HCT116 (cell line): ENCODE measurements around the gene PCP2. TPM values are rescaled to one million over a fixed set of nuclear protein-coding genes. Genes with fewer than 3 reads are reported as not detected.

Experiments used
- ATAC-seq: fragments of 200-7000 bp; cut with Tn5 transposase; 2 replicates; pipeline ENCODE4 v1.9.1; 2020; ENCODE audit warnings: mild to moderate bottlenecking, moderate library complexity
- BruUV-seq: library from RNA; stranded (reverse); fragments of 400-500 nt; replicated peaks from 2 replicates; lab custom pipeline; 2021; lab: Mats Ljungman, UMichigan
- CTCF ChIA-PET: fragments of 300-600 bp; sonication (Branson Sonifier 250); formaldehyde crosslinking; loops from one replicate; lab custom pipeline; 2021; ENCODE audit warnings: antibody characterized with exemption; lab: Charles Lee
- POLR2A ChIA-PET: fragments of 300-600, 350-600 bp; sonication (Branson Sonifier 250); formaldehyde crosslinking; loops from one replicate; lab custom pipeline; 2021; ENCODE audit warnings: antibody characterized with exemption; lab: Charles Lee
- RAD21 ChIA-PET, 2 experiments: fragments of 300-600 bp; sonication (Branson Sonifier 250); formaldehyde crosslinking; loops; one replicate each; lab custom pipeline; 2023; ENCODE audit warnings: low total read pairs in 2 of 2; ENCODE audit not compliant: uncharacterized antibody in 2 of 2, unreplicated experiment in 2 of 2, low non-redundant PET in 1 of 2; lab: Charles Lee
- DNase-seq: peaks from one replicate; pipeline ENCODE4 v3.0.0-alpha.2; 2010; ENCODE audit warnings: low read depth, low spot score
- H2AFZ ChIP-seq: fragments of 200-600 bp; shearing (Covaris generic), sonication (generic); 2 replicates; pipeline ENCODE4 v1.6.1; 2017; ENCODE audit warnings: low read depth, mixed run types, mixed read lengths, antibody characterized with exemption, low read length; ENCODE audit not compliant: poor library complexity, severe bottlenecking
- H3K27ac ChIP-seq: 2 replicates; pipeline ENCODE4 v1.5.1; 2012; ENCODE audit warnings: low read depth, low read length
- H3K27me3 ChIP-seq: fragments of 200-600 bp; sonication (generic); 2 replicates; pipeline ENCODE4 v1.6.1; 2016; ENCODE audit warnings: mixed run types, low read length, mixed read lengths; ENCODE audit not compliant: insufficient read depth
- H3K36me3 ChIP-seq, 2 experiments: fragments of 200-500 bp in 1 of 2; fragments of 200-600 bp in 1 of 2; sonication (Bioruptor generic) in 1 of 2; sonication (generic) in 1 of 2; 2 replicates each; pipeline versions ENCODE4 v1.5.1 to v1.6.1; 2014 to 2016; ENCODE audit warnings: low read length in 2 of 2, inconsistent platforms in 1 of 2, mixed read lengths in 1 of 2, mixed run types in 1 of 2; ENCODE audit not compliant: insufficient read depth in 2 of 2, control insufficient read depth in 1 of 2
- H3K4me1 ChIP-seq, 2 experiments: fragments of 200-600 bp in 1 of 2; sonication (generic) in 1 of 2; 2 replicates each; pipeline versions ENCODE4 v1.5.1 to v1.6.1; 2012 to 2017; ENCODE audit warnings: low read length in 2 of 2, inconsistent platforms in 1 of 2, mild to moderate bottlenecking in 1 of 2, mixed read lengths in 1 of 2, mixed run types in 1 of 2, moderate library complexity in 1 of 2; ENCODE audit not compliant: insufficient read depth in 2 of 2, control insufficient read depth in 1 of 2
- H3K4me2 ChIP-seq: fragments of 200-600 bp; sonication (generic); 2 replicates; pipeline ENCODE4 v1.6.1; 2017; ENCODE audit warnings: mixed run types, low read length, mixed read lengths
- H3K4me3 ChIP-seq, 2 experiments: fragments of 200-600 bp in 1 of 2; sonication (generic) in 1 of 2; replicated peaks in 1 of 2; 2 replicates each; pipeline ENCODE4 v1.5.1; 2011 to 2016; ENCODE audit warnings: low read length in 2 of 2, control low read depth in 1 of 2, low read depth in 1 of 2, mild to moderate bottlenecking in 1 of 2, mixed read lengths in 1 of 2, mixed run types in 1 of 2
- H3K79me2 ChIP-seq: fragments of 200-600 bp; sonication (generic); 2 replicates; pipeline ENCODE4 v1.6.1; 2017; ENCODE audit warnings: mild to moderate bottlenecking, mixed run types, low read length, moderate library complexity, mixed read lengths; ENCODE audit not compliant: insufficient read depth
- H3K9ac ChIP-seq: fragments of 200-600 bp; sonication (generic); 2 replicates; pipeline ENCODE4 v1.6.1; 2016; ENCODE audit warnings: low read length, mixed read lengths
- H3K9me2 ChIP-seq: fragments of 200-600 bp; sonication (generic), shearing (Covaris generic); 2 replicates; pipeline ENCODE4 v1.6.1; 2017; ENCODE audit warnings: mixed run types, mild to moderate bottlenecking, moderate library complexity; ENCODE audit not compliant: insufficient read depth
- H3K9me3 ChIP-seq, 2 experiments: fragments of 200-500 bp in 1 of 2; fragments of 200-600 bp in 1 of 2; sonication (Bioruptor generic) in 1 of 2; sonication (generic) in 1 of 2; 2 replicates each; pipeline ENCODE4 v1.6.1; 2014 to 2017; ENCODE audit warnings: low read length in 2 of 2, mixed read lengths in 2 of 2, inconsistent platforms in 1 of 2, low read depth in 1 of 2, mild to moderate bottlenecking in 1 of 2, mixed run types in 1 of 2, moderate library complexity in 1 of 2; ENCODE audit not compliant: control insufficient read depth in 1 of 2, insufficient read depth in 1 of 2
- H4K20me1 ChIP-seq: fragments of 200-600 bp; sonication (generic), shearing (Covaris generic); 2 replicates; pipeline ENCODE4 v1.6.1; 2017; ENCODE audit warnings: mixed run types, mild to moderate bottlenecking, moderate library complexity; ENCODE audit not compliant: insufficient read depth
- CBX3 ChIP-seq: IDR thresholded peaks from 2 replicates; pipeline ENCODE4 v1.6.1; 2012; ENCODE audit warnings: low read depth
- EGR1 ChIP-seq: IDR thresholded peaks from 2 replicates; pipeline ENCODE4 v1.6.1; 2012; ENCODE audit warnings: low read depth
- ELF1 ChIP-seq: IDR thresholded peaks from 2 replicates; pipeline ENCODE4 v1.6.1; 2012; ENCODE audit warnings: low read depth, borderline replicate concordance
- EZH2 ChIP-seq: fragments of 200-600 bp; sonication (generic); IDR thresholded peaks from 2 replicates; pipeline ENCODE4 v1.6.1; 2017; ENCODE audit warnings: antibody characterized with exemption, mixed run types
- FOSL1 ChIP-seq: IDR thresholded peaks from 2 replicates; pipeline ENCODE4 v1.6.1; 2012; ENCODE audit warnings: low read depth
- JUND ChIP-seq: IDR thresholded peaks from 2 replicates; pipeline ENCODE4 v1.6.1; 2012
- POLR2A ChIP-seq: IDR thresholded peaks from 2 replicates; pipeline ENCODE4 v1.7.0; 2011; ENCODE audit warnings: borderline replicate concordance; ENCODE audit not compliant: insufficient read depth, insufficient read length; ENCODE audit errors: extremely low read depth
- POLR2AphosphoS5 ChIP-seq: IDR thresholded peaks from 2 replicates; pipeline ENCODE4 v1.6.1; 2011; ENCODE audit warnings: mild to moderate bottlenecking, low read depth, low read length, moderate library complexity
- RAD21 ChIP-seq: IDR thresholded peaks from 2 replicates; pipeline ENCODE4 v1.6.1; 2012; ENCODE audit warnings: low read depth, mild to moderate bottlenecking
- SIN3A ChIP-seq: IDR thresholded peaks from 2 replicates; pipeline ENCODE4 v1.6.1; 2012; ENCODE audit warnings: low read depth
- SP1 ChIP-seq: IDR thresholded peaks from 2 replicates; pipeline ENCODE4 v1.6.1; 2012; ENCODE audit warnings: low read depth
- SRF ChIP-seq: IDR thresholded peaks from 2 replicates; pipeline ENCODE4 v1.6.1; 2012; ENCODE audit warnings: low read depth
- YY1 ChIP-seq: IDR thresholded peaks from 2 replicates; pipeline ENCODE4 v1.6.1; 2011; ENCODE audit warnings: low read length, low read depth, moderate library complexity, mild to moderate bottlenecking; ENCODE audit not compliant: insufficient replicate concordance; ENCODE audit errors: extremely low read depth
- ZFX ChIP-seq: fragments of 450-650 bp; IDR thresholded peaks from 2 replicates; pipeline ENCODE4 v1.6.1; 2017
- ZNF274 ChIP-seq: fragments of 200-500 bp; sonication (Bioruptor generic); IDR thresholded peaks from 2 replicates; pipeline ENCODE4 v1.6.1; 2014; ENCODE audit warnings: mild to moderate bottlenecking, low read depth, low read length, inconsistent platforms
- intact Hi-C: fragments of 100-400 bp; cut with micrococcal nuclease; formaldehyde crosslinking; loops from 2 replicates; pipeline ENCODE4 v1.10.0; 2022
- total RNA-seq: library from RNA; stranded (reverse); gene quantifications from one replicate; pipeline ENCODE4 v1.2.1, GENCODE V29; 2021; ENCODE audit not compliant: unreplicated experiment
- TF ChIP-seq, protein P1 (sequence below): IDR thresholded peaks from 2 replicates; pipeline ENCODE4 v1.6.1; 2012
- TF ChIP-seq, protein P2 (sequence below): IDR thresholded peaks from 2 replicates; pipeline ENCODE4 v1.6.1; 2012
- TF ChIP-seq, protein P3 (sequence below): IDR thresholded peaks from 2 replicates; pipeline ENCODE4 v1.6.1; 2011; ENCODE audit warnings: mild to moderate bottlenecking, low read length, moderate library complexity; ENCODE audit not compliant: insufficient replicate concordance; ENCODE audit errors: extremely low read depth
- TF ChIP-seq, protein P4 (sequence below), 3 experiments: fragments of 200-600 bp in 1 of 3; sonication (generic) in 1 of 3; IDR thresholded peaks in 2 of 3; conservative IDR thresholded peaks in 1 of 3; 2 replicates each; pipeline ENCODE4 v1.5.1; 2012 to 2017; ENCODE audit warnings: low read depth in 2 of 3, low read length in 2 of 3, antibody characterized with exemption in 1 of 3, borderline replicate concordance in 1 of 3, control low read depth in 1 of 3, mild to moderate bottlenecking in 1 of 3, mixed read lengths in 1 of 3, mixed run types in 1 of 3, moderate library complexity in 1 of 3; ENCODE audit not compliant: insufficient read depth in 1 of 3

The PCP2 gene
- total RNA-seq, 1 experiment from 2014 or later: 0.32 TPM

DNA sequence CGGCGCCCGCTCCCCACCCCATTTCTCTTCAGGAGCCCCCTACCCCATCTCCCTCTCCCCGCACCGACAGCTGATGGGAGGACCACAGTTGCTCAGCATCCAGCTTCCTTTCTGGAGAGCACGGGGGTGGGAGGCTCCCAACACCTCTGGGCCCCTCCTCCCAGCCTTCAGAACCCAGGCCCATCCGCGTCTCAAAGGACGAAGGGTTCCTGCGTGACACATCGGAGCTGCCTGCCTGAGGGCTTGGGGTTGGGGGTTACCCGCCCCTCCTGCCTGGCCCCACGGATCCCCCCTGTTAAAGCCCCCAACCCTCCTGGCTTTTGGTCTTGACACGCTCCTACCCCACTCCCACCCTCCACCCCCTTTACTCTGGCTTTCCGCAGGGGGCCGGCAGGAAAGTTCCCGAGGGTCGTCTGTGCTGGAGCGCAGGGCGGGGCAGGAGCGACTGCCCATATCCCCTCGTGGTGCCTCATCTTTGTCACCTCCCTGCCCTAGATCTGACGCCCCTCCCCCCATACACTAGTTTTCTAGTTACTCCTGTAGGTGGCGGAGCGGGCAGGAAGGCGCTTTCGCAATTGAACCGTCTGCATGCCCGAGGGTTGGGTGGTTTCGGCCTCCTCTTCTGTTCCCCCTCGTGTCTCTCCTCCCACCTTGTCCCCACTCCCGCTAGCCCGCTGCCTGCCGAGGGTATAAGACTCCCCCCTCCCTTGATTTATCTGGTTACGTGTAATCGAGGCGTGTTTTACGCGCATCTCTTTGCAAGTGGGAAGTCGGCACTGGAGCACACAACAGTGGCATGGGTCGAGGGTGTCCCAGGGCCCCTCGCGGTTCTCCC lies 48.0 kb upstream of the PCP2 start:
- DNase-seq: peak; percentile 59
- ChIA-PET CTCF (interaction anchor here (0.5 to 2.0 kb wide), 30 partner anchors 11 to 582 kb away, joined by 3 to 56 read pairs (median 4); partner anchors contain the start of genes CAMSAP3, PET100, RETN and XAB2), RAD21 (interaction anchor here (0.7 to 1.9 kb wide), 6 partner anchors 113 to 327 kb away, joined by 3 to 19 read pairs (median 6); no protein-coding TSS in a partner anchor), POLR2A (interaction anchor here (0.9 to 1.6 kb wide), 5 partner anchors 30 to 118 kb away, joined by 3 to 10 read pairs (median 3); no protein-coding TSS in a partner anchor)
- Histone ChIP-seq H2AFZ (no peak overlapping the region), H3K9ac (peak overlapping the region; percentile 90), H3K9me3 (no peaks in the 10 kb centered on the region), H3K4me2 (peak overlapping the region; percentile 93), H3K79me2 (peaks cover 21% of the 10 kb centered on the region; the same call in 1 of the 2 replicates), H4K20me1 (no peaks in the 10 kb centered on the region), H3K4me3 (peak overlapping the region; percentile 95), H3K9me2 (no peaks in the 10 kb centered on the region), H3K4me1 (peaks cover 3 to 26% of the 10 kb centered on the region in 2 experiments), H3K27me3 (no peaks in the 10 kb centered on the region), H3K36me3 (peaks cover 4 to 9% of the 10 kb centered on the region in 2 experiments; a peak in 3 of 4 replicates), H3K27ac (peak overlapping the region; percentile 96)
- no TSS peak for BruUV-seq
- intact Hi-C loops: loop anchor here (10.0 kb wide), 1 partner anchor 327 kb away; no protein-coding TSS in a partner anchor
- ATAC-seq: peak; percentile 72
- no peak; the same call in 1 of the 2 replicates for TF ChIP-seq SP1
- no peak for TF ChIP-seq ZFX
- TF ChIP-seq, protein P1, sequence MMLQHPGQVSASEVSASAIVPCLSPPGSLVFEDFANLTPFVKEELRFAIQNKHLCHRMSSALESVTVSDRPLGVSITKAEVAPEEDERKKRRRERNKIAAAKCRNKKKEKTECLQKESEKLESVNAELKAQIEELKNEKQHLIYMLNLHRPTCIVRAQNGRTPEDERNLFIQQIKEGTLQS: no peak
- TF ChIP-seq CBX3: no peak
- no peak for TF ChIP-seq EZH2
- no peak for TF ChIP-seq EGR1
- no peak for TF ChIP-seq POLR2AphosphoS5
- TF ChIP-seq FOSL1: no peak
- TF ChIP-seq ELF1: no peak
- TF ChIP-seq POLR2A: no peak
- TF ChIP-seq, protein P2, sequence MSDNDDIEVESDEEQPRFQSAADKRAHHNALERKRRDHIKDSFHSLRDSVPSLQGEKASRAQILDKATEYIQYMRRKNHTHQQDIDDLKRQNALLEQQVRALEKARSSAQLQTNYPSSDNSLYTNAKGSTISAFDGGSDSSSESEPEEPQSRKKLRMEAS: peak; percentile 64
- TF ChIP-seq JUND: no peak
- TF ChIP-seq, protein P3, sequence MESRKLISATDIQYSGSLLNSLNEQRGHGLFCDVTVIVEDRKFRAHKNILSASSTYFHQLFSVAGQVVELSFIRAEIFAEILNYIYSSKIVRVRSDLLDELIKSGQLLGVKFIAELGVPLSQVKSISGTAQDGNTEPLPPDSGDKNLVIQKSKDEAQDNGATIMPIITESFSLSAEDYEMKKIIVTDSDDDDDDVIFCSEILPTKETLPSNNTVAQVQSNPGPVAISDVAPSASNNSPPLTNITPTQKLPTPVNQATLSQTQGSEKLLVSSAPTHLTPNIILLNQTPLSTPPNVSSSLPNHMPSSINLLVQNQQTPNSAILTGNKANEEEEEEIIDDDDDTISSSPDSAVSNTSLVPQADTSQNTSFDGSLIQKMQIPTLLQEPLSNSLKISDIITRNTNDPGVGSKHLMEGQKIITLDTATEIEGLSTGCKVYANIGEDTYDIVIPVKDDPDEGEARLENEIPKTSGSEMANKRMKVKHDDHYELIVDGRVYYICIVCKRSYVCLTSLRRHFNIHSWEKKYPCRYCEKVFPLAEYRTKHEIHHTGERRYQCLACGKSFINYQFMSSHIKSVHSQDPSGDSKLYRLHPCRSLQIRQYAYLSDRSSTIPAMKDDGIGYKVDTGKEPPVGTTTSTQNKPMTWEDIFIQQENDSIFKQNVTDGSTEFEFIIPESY: no peak
- no peak for TF ChIP-seq SRF
- no peak for TF ChIP-seq ZNF274
- no peak for TF ChIP-seq SIN3A
- TF ChIP-seq, protein P4, sequence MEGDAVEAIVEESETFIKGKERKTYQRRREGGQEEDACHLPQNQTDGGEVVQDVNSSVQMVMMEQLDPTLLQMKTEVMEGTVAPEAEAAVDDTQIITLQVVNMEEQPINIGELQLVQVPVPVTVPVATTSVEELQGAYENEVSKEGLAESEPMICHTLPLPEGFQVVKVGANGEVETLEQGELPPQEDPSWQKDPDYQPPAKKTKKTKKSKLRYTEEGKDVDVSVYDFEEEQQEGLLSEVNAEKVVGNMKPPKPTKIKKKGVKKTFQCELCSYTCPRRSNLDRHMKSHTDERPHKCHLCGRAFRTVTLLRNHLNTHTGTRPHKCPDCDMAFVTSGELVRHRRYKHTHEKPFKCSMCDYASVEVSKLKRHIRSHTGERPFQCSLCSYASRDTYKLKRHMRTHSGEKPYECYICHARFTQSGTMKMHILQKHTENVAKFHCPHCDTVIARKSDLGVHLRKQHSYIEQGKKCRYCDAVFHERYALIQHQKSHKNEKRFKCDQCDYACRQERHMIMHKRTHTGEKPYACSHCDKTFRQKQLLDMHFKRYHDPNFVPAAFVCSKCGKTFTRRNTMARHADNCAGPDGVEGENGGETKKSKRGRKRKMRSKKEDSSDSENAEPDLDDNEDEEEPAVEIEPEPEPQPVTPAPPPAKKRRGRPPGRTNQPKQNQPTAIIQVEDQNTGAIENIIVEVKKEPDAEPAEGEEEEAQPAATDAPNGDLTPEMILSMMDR (IDR thresholded peaks at IDR 0.05 in 2 of 3, conservative IDR thresholded peaks at IDR 0.05 in 1 of 3; ENCODE audit: borderline replicate concordance in 1 of 3, insufficient read depth in 1 of 3, low read depth in 2 of 3, low read length in 2 of 3): peak; percentile 60 to 74 (median 61)
- TF ChIP-seq RAD21: peak; percentile 69
- peak; percentile 54 for TF ChIP-seq YY1
